GM18499 (cell line): ENCODE measurements around the gene ZNF74.
"Not testable (repeated sequence)": the region's sequence is repeated elsewhere in the genome, so short reads cannot be mapped to it uniquely, and the experiment has no call there.

ENCODE experiments used
- ATAC-seq: cut with Tn5 transposase; IDR thresholded peaks from one replicate; pipeline ENCODE4 v1.9.1; 2021; ENCODE audit warnings: moderate number of reproducible peaks; ENCODE audit not compliant: insufficient read depth, unreplicated experiment

Gene ZNF74

DNA sequence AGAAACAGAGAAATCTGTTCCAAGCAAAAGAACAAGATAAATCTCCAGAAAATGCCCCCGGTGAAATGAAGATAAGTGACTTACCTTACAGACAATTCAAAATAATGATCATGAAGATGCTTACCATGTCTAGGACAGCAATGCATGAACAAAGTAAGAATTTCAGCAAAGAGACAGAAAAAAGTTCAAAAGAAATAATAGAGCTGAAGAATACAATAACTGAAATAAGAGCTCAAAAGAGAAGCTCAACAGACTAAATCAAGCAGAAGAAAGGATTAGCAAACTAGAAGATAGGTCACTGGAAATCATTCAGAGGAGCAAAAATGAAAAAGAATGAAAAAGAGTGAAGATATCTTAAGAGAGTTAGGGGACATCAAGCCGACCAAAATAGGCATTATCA is 19.8 kb upstream of the ZNF74 start:
- not testable (repeated sequence) for ATAC-seq

DNA sequence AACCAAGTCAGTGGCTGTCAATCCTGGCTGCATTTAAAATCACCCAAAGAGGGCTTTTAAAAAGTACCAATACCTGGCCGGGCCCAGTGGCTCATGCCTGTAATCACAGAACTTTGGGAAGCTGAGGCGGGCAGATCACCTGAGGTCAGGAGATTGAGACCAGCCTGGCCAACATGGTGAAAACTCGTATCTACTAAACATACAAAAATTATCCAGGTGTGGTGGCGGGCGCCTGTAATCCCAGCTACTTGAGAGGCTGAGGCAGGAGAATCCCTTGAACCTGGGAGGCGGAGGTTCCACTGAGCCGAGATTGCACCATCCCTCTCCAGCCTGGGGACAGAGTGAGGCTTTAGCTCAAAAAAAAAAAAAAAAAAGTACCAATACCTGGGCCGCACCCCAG is 17.7 kb upstream of the ZNF74 start:
- not testable (repeated sequence) for ATAC-seq

DNA sequence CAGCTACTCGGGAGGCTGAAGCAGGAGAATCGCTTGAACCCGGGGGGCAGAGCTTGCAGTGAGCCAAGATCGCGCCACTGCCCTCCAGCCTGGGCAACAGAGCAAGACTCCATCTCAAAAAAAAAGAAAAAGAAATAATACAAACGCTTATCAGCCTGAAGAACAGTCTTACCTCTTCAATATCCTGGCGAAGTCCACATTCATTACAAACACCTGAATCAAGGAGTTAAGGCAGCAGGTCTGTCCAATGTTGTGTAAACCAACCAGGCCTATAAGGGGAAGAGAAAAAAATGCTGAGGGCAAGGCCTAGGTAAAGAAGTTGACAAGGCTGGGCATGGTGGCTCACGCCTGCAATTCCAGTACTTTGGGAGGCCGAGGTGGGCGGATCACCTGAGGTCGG is 17.0 kb upstream of the ZNF74 start:
- ATAC-seq: not testable (repeated sequence)

DNA sequence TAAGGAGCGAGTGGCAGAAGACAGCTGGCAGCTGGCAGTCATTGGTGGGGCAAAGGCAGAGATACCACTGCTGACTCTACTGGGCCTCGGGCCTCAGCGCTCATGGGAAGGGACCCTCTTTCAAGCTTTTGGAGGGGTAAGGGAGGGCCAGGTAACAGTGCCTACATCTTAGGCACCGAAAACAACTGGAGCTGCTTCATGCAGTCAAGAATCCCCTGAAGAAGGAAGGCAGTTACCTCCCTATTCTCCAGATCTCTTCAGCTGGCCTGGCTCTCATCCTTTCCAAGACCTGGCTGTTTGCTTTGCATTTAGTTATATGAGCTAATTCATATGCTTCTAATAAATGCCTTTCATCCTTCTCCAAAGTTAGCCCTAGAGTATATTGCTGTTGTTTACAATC is 15.8 kb upstream of the ZNF74 start:
- no peak for ATAC-seq

DNA sequence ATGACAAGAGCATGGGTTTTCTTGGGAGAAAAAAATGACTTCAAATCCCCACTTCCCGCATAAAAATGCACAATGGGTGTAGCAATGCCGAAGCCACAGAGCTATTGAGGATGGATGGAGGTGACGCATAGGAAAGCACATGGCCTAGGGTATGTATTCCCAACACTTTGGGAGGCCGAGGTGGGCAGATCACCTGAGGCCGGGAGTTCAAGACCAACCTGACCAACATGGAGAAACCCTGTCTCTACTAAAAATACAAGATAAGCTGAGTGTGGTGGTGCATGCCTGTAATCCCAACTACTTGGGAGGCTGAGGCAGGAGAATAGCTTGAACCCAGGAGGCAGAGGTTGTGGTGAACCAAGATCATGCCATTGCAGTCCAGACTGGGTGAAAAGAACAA is 15.3 kb upstream of the ZNF74 start:
- ATAC-seq: not testable (repeated sequence)

DNA sequence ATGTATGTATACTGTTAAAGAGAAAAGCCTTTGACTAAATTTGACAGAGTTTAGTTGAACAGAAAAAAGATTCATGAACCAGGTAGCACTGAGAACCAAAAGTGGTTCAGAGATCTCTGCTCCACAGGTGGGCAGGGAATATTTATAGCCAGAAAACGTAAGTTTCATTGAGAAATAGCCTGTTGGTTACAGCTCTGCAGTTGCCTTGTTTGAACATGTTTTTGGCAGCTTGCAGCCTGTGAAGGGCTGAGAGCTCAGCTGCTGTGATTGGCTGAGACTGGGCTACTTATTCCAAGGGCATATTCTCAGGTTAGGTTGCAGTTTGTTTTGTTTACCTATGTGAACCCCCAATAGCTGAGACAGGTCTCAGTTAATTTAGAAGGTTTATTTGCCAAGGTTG is 13.5 kb upstream of the ZNF74 start:
- no peak for ATAC-seq

DNA sequence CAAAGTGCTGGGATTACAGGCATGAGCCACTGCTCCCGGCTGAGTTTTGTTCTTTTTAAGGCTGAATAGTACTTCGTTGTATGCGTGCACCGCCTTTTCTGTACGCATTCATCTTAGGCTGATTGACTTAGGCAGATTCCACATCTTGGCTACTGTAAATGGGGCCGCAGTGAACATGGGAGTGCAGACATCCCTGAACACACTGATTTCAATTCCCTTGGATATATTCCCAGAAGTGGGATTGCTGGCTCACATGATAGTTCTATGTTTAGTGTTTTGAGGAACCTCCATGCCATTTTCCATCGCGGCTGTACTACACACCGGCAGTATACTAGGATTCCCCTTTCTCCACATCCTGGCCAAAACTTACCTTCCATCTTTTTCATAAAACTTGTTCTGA is 10.4 kb upstream of the ZNF74 start:
- no peak for ATAC-seq

DNA sequence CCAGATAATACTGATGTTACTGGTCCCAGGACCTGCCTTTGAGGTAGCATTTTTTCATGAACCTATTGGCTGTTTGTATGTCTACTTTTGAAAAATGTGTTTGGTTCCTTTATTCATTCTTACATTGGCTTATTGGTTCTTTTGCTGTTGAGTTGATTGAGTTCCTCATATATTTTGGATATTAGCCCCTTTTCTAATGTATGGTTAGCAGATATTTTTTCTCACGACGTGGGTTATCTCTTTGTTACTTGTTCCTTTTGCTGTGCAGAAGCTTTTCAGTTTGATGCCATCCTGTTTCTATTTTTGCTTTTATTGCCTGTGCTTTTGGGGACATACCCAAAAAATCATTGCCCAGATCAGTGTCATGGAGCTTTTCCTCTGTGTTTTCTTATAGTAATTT is 9.8 kb upstream of the ZNF74 start:
- no peak for ATAC-seq

DNA sequence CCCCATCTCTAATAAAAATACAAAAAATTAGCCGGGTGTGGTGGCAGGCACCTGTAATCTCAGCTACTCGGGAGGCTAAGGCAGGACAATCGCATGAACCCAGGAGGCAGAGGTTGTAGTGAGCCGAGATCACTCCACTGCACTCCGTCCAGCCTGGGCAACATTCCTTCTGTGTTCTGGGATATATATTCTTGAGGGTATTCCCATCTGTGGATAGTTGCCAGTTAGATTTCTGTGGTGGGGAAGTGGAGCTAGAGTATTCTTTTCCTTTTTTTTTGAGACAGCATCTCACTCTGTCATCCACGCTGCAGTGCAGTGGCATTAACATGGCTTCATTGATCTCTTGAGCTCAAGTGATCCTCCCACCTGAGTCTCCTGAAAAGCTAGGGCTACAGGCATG is 9.1 kb upstream of the ZNF74 start:
- ATAC-seq: no peak

DNA sequence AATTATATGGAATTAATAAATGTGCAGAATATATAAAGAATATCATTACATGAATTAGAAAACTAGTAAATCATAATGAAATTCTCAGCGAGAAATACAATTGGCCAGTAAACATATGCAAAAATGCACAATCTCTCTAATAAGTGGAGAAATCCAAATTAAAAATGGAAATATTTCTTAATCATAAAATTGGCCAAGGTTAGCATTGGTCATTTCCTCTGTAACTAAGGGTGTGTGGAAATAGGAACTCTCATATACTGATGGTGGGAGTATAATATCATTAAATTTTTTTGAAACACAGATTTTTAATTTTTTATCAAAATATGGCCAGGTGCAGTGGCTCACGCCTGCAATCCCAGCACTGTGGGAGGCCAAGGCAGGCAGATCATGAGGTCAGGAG is 7.6 kb upstream of the ZNF74 start:
- ATAC-seq: no peak

DNA sequence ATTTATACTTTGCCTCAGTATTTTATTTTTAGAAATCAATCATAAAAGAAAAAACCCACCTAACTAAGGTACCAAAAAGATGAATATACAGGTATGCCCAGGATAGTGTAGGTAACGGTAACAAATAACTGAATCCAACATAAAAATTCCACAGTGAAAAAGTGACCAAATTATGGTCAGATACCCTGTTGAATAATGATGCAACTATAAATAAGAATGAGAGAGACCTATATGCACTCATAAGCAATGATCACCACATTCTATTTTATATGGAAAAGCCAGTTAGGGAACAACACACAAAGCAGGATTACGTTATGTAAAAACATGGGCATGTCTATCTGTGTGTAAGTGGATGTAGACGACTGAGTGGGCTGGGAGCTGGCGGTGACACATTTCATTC is 7.0 kb upstream of the ZNF74 start:
- ATAC-seq: no peak

DNA sequence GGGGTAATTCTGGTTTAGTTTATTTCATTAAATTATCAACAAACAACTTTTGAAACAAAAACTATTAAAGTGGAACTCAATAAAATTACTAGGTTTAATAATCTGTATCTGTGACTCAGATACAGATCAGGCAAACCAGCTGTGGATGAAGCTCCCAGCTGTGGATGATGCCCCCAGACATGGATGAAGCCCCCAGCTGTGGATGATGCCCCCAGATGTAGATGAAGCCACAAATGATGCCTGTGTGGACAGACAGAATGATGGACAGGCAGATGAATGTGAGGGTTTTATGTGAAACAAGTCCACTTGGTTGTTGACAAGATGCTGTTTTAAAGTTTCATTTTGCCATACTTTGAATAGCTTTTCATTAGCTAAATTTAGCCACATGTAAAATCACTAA is 5.8 kb upstream of the ZNF74 start:
- ATAC-seq: no peak

DNA sequence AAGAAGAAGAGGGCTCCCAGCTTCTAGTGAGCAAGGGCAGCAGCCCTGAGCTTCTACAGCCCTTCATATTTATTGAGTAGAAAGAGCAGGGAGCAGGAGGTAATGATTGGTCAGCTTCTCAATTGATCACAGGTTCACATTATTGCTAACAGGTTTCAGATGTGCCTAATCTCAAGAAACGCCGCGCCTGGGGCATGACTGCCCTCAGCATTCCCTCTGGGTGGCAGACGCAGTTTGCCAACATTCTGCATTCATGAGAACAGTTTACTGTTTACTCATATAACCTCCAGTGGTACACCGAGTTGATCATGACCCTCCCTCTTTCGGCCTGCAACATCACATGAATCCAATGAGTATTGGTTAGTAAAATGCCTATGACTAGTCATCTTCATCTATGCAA is 4.7 kb upstream of the ZNF74 start:
- ATAC-seq: no peak

DNA sequence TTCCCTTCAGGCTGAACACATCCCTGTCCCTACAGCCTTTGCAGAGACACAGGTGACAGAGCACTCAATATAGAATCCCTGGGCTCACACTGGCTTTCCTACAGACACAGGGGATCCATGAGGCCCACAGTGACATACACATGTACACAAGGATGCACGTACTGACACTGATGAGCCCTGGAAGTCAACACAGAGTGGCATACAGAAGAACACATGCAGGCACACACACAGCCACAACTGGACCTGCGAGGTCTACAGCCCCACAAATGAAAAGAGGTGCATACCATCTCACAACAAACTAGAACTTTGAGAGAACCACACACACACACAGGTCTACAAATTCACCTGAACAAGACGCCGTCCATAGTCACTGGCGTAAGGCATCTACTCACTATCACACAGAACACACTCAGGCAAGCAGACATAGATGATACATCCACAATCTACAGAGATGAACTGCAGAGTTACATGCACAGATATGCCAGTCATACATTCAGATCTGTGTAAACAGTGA is 3.5 kb upstream of the ZNF74 start:
- no peak for ATAC-seq

DNA sequence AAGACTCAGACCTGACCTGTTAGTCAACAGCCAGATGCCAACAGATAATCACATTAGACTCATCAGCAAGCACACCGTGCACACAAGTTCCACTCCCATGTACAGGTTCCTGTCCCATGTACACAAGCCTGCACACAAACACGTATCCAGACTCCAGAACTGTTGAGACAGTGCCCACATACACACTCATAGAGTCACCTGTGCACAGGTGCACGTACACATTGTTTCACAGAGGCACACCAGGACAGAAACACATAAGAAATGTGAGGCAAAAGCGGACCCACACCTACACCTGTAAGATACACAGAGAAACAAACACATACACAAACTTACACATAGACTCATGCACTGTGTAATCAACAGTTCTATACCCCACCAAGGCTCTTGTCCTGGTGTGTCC is 2.7 kb upstream of the ZNF74 start:
- no peak for ATAC-seq

DNA sequence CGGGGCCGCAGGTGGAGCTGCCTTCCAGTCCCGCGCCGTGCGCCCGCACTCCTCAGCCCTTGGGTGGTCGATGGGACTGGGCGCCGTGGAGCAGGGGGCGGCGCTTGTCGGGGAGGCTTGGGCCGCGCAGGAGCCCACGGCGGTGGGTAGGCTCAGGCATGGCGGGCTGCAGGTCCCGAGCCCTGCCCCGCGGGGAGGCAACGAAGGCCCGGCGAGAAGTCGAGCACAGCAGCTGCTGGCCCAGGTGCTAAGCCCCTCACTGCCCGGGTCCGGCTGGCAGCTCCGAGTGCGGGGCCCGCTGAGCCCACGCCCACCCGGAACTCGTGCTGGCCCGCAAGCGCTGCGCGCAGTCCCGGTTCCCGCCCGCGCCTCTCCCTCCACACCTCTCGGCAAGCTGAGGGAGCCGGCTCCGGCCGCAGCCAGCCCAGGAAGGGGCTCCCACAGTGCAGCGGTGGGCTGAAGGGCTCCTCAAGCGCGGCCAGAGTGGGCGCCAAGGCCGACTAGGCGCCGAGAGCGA is 1.5 kb upstream of the ZNF74 start:
- not testable (repeated sequence) for ATAC-seq

DNA sequence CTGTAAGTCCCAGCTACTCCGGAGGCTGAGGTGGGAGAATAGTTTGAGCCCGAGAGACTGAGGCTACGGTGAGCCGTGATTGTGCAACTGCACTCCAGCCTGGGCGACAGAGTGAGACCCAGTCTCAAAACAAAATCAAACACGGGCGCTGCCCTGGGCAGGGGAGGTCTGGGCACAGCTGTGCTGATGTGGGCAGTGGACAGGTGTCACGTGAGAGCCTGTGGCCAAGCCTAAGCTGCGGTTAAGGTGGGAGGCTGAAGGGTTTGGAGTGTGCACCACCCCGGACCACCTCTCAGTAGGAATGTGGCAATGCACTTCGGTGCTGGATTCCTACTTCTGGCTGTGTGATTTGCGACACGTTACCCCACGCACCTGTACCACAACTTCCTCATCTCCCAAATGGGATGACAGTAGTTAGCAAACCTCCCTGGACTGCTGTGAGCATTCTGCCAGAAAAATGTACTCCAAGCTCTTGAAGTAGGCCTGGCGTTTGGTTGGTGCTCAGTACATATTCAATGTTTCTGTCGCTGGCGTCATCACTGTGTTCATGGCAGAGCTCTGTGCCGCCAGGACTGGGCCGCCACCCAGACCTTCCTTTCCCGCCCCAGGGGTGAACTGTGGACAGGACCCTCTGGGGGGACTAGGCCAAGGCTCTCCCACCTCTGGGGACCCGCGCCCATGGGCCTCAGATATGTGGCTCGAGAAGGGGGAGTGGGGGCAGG is 807 bp upstream of the ZNF74 start:
- no peak for ATAC-seq

DNA sequence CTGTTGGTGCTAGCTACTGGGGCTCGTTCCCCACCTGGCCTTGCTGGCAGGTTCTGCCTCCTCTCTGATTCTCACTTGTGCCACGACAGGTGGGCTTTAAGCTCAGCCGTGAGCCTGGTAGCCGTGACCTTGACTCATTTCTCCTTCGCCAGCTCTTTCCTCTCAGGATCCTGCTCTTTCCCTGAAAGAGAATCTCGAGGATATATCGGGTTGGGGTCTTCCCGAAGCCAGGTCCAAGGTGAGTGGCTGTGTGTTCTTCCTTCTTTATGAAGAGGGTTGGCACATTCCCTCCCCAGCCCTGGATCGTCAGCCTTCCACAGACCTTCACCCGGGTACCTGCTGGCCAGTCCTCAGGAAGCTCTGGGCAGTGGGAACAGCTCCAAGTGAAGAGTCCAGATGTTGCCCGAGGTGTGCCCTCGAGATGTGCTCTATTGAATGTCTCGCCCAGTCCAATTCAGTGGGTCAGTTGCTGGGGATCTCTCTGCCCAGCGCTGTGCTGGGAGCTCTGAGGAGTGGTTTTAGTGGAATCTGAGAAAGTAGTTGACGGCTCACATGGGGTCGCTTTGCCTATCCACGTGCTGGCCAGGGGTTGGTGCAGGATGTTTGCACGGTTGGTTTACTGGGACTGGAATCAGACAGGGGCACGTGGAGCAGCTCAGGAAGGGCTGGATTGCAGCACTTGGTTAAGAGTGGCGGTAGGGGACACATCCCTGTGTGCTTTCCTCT is 1.4 kb downstream of the ZNF74 start:
- no peak for ATAC-seq

DNA sequence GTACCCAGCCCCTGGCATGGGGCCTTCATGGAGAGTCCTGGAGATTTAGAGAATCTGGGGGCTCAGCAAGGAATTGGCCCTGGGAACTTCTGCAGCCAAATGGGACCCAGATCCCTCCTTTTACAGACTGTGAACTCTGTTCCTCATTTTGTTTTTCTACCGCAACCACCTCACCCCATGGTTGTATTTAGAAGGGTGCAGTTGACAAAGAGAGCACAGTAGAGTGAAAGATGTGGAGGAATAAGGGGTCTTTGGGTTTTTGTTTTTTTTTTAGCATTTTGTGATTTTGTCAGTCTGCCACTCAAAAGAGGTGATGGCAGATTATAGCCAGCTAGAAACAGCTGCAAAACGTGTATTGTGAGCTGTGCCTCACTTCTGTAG is 1.9 kb downstream of the ZNF74 start:
- ATAC-seq: no peak

DNA sequence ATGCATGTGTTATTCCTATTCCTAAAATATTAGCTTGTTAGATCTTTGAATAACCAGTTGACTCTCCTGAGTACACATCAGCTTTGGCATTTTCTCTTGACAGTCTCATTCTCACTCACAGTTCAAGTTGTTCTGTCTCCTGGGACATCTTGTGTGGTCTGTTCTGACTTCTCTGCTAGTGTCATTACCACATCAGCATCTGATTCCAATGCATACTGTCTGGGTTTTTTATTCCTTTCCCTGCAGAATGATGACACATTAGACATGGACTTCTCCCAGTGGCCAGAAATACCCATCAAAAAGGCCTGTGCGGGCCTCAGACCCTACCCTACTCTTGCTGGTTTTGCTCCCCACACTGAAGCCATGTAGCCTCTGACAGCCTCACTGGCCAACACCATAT is 2.7 kb downstream of the ZNF74 start:
- ATAC-seq: no peak

DNA sequence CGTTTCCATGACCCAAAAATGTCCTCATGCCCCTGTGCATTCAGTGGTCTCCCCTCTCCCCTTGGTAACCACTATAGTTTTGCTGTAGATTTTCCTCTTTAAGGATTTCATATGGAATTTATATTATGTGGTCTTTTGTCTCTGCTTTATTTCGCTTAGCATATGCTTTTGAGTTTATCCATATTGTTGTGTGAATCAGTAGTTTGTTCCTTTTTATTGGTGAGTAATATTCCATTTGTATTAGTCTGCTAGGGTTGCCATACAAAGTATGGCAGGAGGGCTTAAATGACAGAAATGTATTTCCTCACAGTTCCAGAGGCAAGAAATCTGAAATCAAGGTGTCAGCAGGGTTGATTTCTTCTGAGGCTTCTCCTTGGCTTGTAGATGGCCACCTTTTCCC is 3.5 kb downstream of the ZNF74 start:
- no peak for ATAC-seq

DNA sequence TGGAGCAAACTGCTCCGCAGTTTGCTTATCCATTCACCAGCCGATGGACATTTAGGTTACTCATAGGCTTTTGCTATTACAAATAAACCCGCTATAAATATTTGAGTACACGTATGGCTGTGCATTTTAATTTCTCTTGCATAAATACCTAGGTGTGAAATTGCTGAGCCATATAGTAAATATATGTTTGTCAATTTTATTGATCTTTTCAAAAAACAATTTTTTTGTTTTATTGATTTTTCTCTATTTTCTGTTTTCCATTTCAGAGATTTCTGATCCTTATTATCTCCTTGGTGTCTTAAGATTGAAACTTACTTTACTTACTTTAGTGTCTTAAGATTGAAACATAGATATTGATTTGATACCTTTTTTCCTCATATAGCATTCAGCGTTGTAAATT is 4.5 kb downstream of the ZNF74 start:
- no peak for ATAC-seq
